Measurements from ENCODE around the gene DPP6. TPM values are rescaled to one million over a fixed set of nuclear protein-coding genes. Genes with fewer than 3 reads are reported as not detected.

The DPP6 gene
- total and polyA plus RNA-seq, 7 donors, result 0.18 to 1.8 (median 0.57) TPM

- DNase-seq, result no peak
- no peak overlapping the region for H3K4me3 ChIP-seq
- H3K9me3 ChIP-seq, result no peaks in the 10 kb centered on the region
- intact Hi-C loops (cut with DNase I), result no loop called here
- 88 to 90% (median 88%) methylated on average over 9 of the region's 9 CpGs for WGBS, 3 donors
- no peaks in the 10 kb centered on the region for H3K36me3 ChIP-seq (ENCODE audit: insufficient read depth in 1 of 2, low read depth in 1 of 2)
- TF ChIP-seq, protein P1, sequence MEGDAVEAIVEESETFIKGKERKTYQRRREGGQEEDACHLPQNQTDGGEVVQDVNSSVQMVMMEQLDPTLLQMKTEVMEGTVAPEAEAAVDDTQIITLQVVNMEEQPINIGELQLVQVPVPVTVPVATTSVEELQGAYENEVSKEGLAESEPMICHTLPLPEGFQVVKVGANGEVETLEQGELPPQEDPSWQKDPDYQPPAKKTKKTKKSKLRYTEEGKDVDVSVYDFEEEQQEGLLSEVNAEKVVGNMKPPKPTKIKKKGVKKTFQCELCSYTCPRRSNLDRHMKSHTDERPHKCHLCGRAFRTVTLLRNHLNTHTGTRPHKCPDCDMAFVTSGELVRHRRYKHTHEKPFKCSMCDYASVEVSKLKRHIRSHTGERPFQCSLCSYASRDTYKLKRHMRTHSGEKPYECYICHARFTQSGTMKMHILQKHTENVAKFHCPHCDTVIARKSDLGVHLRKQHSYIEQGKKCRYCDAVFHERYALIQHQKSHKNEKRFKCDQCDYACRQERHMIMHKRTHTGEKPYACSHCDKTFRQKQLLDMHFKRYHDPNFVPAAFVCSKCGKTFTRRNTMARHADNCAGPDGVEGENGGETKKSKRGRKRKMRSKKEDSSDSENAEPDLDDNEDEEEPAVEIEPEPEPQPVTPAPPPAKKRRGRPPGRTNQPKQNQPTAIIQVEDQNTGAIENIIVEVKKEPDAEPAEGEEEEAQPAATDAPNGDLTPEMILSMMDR (IDR thresholded peaks at IDR 0.05), result no peak
- no peaks in the 10 kb centered on the region for H3K27me3 ChIP-seq (ENCODE audit: insufficient read depth in 3 of 3, low read length in 2 of 3)
- no peak for ATAC-seq
- H3K27ac ChIP-seq, result no peak overlapping the region
- H3K4me1 ChIP-seq, result no peaks in the 10 kb centered on the region
These were observed 568.0 kb downstream of the DPP6 start for GRCh38 chr7:154620141-154620755.

- no peak for ATAC-seq
- Histone ChIP-seq H3K4me1 (no peaks in the 10 kb centered on the region), H3K4me3 (no peak overlapping the region), H3K27ac (no peak overlapping the region), H3K36me3 (ENCODE audit: insufficient read depth in 1 of 2, low read depth in 1 of 2) (no peaks in the 10 kb centered on the region), H3K9me3 (no peaks in the 10 kb centered on the region), H3K27me3 (ENCODE audit: insufficient read depth in 3 of 3, low read length in 2 of 3) (no peaks in the 10 kb centered on the region)
- intact Hi-C loops (cut with DNase I), result no loop called here
- WGBS, 3 donors, result 86 to 92% (median 91%) methylated on average over 22 of the region's 22 CpGs
- no peak for DNase-seq
- TF ChIP-seq, protein P1 (IDR thresholded peaks at IDR 0.05), result no peak
These were observed 571.2 kb downstream of the DPP6 start for GRCh38 chr7:154623399-154623798.

DNA sequence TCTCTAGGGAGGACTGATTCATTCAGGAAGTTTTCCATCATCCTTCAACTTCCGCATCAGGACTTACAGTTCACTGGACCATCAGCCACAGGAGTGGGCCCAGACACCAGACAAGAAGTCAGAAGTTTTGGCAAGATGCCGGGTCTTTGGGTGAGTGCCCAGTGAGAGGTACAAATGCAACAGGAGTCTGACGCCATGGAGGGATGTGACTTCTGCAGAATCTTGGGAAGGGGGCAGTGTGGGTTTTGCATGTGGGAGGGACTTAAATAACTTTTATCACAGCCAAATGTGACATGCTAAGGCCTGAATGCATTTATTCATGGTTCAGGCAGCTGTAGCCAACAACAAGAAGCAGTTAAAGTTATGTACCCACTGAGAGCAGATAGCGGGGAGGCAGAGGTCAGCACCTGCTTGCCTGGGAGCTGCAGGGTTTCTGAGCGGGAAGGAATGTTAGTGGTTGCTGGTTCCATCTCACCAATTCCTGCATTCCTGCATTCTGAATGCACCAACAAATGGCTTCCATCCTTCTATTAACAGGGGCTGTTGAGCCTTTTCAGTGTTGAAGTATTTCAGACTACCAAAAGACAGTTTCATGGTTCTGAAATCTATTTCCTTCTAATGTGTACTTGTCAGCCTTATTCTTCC, 575.6 kb downstream of the DPP6 start:
- Histone ChIP-seq H3K36me3 (ENCODE audit: insufficient read depth in 1 of 2, low read depth in 1 of 2) (no peaks in the 10 kb centered on the region), H3K27me3 (ENCODE audit: insufficient read depth in 3 of 3, low read length in 2 of 3) (peaks cover 0 to 3% (median 0%) of the 10 kb centered on the region in 3 donors), H3K27ac (no peak overlapping the region), H3K9me3 (no peaks in the 10 kb centered on the region), H3K4me3 (no peak overlapping the region), H3K4me1 (no peaks in the 10 kb centered on the region)
- WGBS, 3 donors, result 41 to 50% (median 44%) methylated on average over 5 of the region's 5 CpGs
- DNase-seq (no peak), ATAC-seq (no peak)
- intact Hi-C loops (cut with DNase I), result no loop called here
- TF ChIP-seq, protein P1 (IDR thresholded peaks at IDR 0.05), result no peak

- no peaks in the 10 kb centered on the region for H3K9me3 ChIP-seq
- H3K4me3 ChIP-seq, result no peak overlapping the region
- peaks cover 0 to 3% (median 0%) of the 10 kb centered on the region in 3 donors for H3K27me3 ChIP-seq (ENCODE audit: insufficient read depth in 3 of 3, low read length in 2 of 3)
- TF ChIP-seq, protein P1 (IDR thresholded peaks at IDR 0.05), result no peak
- DNase-seq (no peak), ATAC-seq (no peak)
- no peaks in the 10 kb centered on the region for H3K36me3 ChIP-seq (ENCODE audit: insufficient read depth in 1 of 2, low read depth in 1 of 2)
- no peak overlapping the region for H3K27ac ChIP-seq
- intact Hi-C loops (cut with DNase I), result no loop called here
- no peaks in the 10 kb centered on the region for H3K4me1 ChIP-seq
- 58 to 63% (median 58%) methylated on average over 7 of the region's 7 CpGs for WGBS, 3 donors
These were observed 576.4 kb downstream of the DPP6 start for GRCh38 chr7:154628556-154628955.
